Mucosa of rectum (tissue), 2 donors: ENCODE data around the gene SCN1A.

Experiments
- H3K27ac ChIP-seq, 2 donors: one replicate each; pipeline ENCODE4 v1.7.0; 2013; ENCODE audit warnings: inconsistent platforms in 2 of 2, low read depth in 2 of 2, low read length in 2 of 2
- H3K27me3 ChIP-seq, 2 donors: one replicate each; pipeline ENCODE4 v1.7.0; 2013; ENCODE audit warnings: low read length in 2 of 2; ENCODE audit not compliant: control insufficient read depth in 2 of 2, insufficient read depth in 2 of 2
- H3K36me3 ChIP-seq, 2 donors: one replicate each; pipeline ENCODE4 v1.7.0; 2013; ENCODE audit warnings: low read length in 2 of 2; ENCODE audit not compliant: control insufficient read depth in 2 of 2, insufficient read depth in 2 of 2
- H3K4me1 ChIP-seq, 2 donors: one replicate each; pipeline ENCODE4 v1.7.0; 2013; ENCODE audit warnings: low read length in 2 of 2, mild to moderate bottlenecking in 1 of 2; ENCODE audit not compliant: control insufficient read depth in 2 of 2, insufficient read depth in 2 of 2
- H3K4me3 ChIP-seq, 2 donors: one replicate each; pipeline ENCODE4 v1.7.0; 2013; ENCODE audit warnings: low read length in 2 of 2
- H3K9ac ChIP-seq, 2 donors: one replicate each; pipeline ENCODE4 v1.7.0; 2013; ENCODE audit warnings: low read length in 2 of 2, low read depth in 1 of 2, mild to moderate bottlenecking in 1 of 2
- H3K9me3 ChIP-seq, 2 donors: one replicate each; pipeline ENCODE4 v1.7.0; 2013; ENCODE audit warnings: low read length in 2 of 2; ENCODE audit not compliant: control insufficient read depth in 2 of 2
- donor health status: healthy.
- donor health status: Normal muscosa, but diverticular disease.

The SCN1A gene

GRCh38 chr2:166137331-166137730 lies 9.5 kb upstream of the SCN1A start:
- H3K4me3 ChIP-seq, result no peak overlapping the region
- H3K27me3 ChIP-seq, result no peaks in the 10 kb centered on the region
- no peaks in the 10 kb centered on the region for H3K4me1 ChIP-seq
- H3K36me3 ChIP-seq, result no peaks in the 10 kb centered on the region
- H3K9me3 ChIP-seq, result no peaks in the 10 kb centered on the region
- no peak overlapping the region for H3K27ac ChIP-seq
- no peak overlapping the region for H3K9ac ChIP-seq

DNA sequence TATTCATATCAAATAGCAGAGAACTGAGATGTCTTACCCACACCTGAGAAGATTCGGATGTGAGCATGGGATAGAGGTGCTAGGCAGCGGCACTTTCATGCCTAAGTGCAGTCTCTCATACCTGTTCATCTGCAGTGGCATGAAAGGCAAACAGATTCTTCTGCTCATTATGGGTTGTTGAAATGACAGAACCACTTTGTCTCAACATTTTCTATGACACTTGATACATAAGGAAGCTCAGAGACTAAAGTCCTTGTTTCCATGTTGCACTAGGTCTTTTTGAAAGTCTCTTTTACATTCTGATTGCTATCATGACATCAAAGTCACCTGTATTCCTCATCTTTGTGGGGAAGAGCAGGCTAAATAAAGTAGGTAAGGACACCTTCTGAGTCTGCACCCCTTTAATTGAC lies 8.0 kb upstream of the SCN1A start:
- Histone ChIP-seq H3K4me3 (no peak overlapping the region), H3K27ac (no peak overlapping the region), H3K4me1 (no peaks in the 10 kb centered on the region), H3K9ac (no peak overlapping the region), H3K27me3 (no peaks in the 10 kb centered on the region), H3K9me3 (no peaks in the 10 kb centered on the region), H3K36me3 (no peaks in the 10 kb centered on the region)

DNA sequence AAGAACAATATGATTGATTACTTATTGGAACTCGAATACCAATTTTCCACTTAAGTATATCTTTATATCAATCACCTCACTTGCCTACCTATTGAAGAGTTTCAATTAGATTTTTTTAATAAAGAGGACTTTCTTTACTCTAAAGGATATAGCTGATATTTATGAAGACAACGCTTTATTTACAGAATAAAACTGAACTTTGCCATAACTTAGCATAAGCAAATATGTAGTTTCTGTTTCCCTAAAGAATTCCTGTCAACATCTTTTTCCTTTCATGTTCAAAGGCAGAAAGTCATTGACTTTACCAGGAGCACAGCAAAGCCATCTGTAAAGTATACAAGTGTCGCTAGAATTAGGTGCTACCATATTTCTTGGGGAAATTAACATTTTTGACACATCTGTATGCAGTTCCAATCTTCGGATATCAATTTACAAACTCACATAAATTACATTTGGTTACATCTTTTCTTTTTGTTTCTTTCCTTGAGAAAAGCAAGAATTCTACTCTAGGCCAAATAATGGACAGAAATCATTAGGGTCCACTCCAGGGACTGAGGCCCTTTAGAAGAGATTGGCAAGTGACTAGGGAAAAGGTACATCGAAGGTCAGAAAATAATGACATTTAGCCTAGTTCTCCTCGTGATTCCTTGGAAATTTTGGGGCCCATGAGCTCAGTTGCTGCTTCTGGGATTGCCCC lies 7.5 kb upstream of the SCN1A start:
- Histone ChIP-seq H3K4me3 (no peak overlapping the region), H3K9me3 (no peaks in the 10 kb centered on the region), H3K27me3 (no peaks in the 10 kb centered on the region), H3K36me3 (no peaks in the 10 kb centered on the region), H3K9ac (no peak overlapping the region), H3K27ac (no peak overlapping the region), H3K4me1 (no peaks in the 10 kb centered on the region)

- H3K27me3 ChIP-seq, result no peaks in the 10 kb centered on the region
- H3K9me3 ChIP-seq, result no peaks in the 10 kb centered on the region
- H3K36me3 ChIP-seq, result no peaks in the 10 kb centered on the region
- no peaks in the 10 kb centered on the region for H3K4me1 ChIP-seq
- no peak overlapping the region for H3K27ac ChIP-seq
- H3K9ac ChIP-seq, result no peak overlapping the region
- H3K4me3 ChIP-seq, result no peak overlapping the region
Measured at GRCh38 chr2:166134252-166135151, 6.7 kb upstream of the SCN1A start.

GRCh38 chr2:166133653-166134052 lies 5.8 kb upstream of the SCN1A start:
- no peaks in the 10 kb centered on the region for H3K36me3 ChIP-seq
- H3K9ac ChIP-seq, result no peak overlapping the region

GRCh38 chr2:166128156-166128505 lies 311 bp upstream of the SCN1A start:
- Histone ChIP-seq H3K4me1 (no peaks in the 10 kb centered on the region), H3K27me3 (no peaks in the 10 kb centered on the region), H3K4me3 (no peak overlapping the region), H3K9me3 (no peaks in the 10 kb centered on the region), H3K27ac (no peak overlapping the region), H3K36me3 (no peaks in the 10 kb centered on the region), H3K9ac (no peak overlapping the region)

More at GRCh38 chr2:166133653-166134052, 5.8 kb upstream of the SCN1A start:
- H3K9me3 ChIP-seq, result no peaks in the 10 kb centered on the region
- no peak overlapping the region for H3K4me3 ChIP-seq
- H3K4me1 ChIP-seq, result no peaks in the 10 kb centered on the region
- H3K27me3 ChIP-seq, result no peaks in the 10 kb centered on the region
- no peak overlapping the region for H3K27ac ChIP-seq

DNA sequence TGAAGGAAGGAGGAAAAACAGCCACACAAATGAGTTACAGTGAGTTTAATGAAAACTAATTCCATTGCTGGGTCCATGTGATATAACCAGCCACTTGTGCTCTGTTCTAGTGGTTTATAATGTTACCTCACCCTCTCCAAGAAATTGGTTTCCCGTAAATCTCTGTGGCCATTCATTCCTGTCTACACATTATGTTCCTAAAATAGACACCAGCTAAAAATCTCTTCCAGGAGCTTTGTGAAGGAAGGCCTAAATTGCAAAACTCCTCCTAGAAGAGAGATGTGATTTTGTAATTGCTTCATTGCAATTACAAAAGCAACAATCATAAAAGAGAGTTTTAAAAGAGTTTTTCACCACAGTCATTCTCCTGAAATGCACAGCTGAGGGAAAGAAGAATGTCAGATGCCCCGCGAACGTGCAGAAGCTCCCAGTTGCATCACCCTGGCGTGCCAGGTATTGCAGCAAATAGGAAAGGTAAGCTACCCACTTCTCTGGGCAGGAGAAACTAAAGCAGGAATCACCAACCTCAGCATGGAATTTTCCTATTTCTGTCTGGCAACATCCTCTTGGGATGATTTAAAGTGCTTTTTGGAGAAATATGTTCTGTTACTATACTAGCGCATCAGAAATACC lies 1.7 kb downstream of the SCN1A start:
- H3K9me3 ChIP-seq, result no peaks in the 10 kb centered on the region
- H3K4me3 ChIP-seq, result no peak overlapping the region
- no peak overlapping the region for H3K9ac ChIP-seq
- peaks cover 0 to 2% of the 10 kb centered on the region in 2 donors for H3K27me3 ChIP-seq
- no peak overlapping the region for H3K27ac ChIP-seq
- H3K36me3 ChIP-seq, result no peaks in the 10 kb centered on the region
- H3K4me1 ChIP-seq, result no peaks in the 10 kb centered on the region

GRCh38 chr2:166125557-166125956 lies 2.3 kb downstream of the SCN1A start:
- H3K4me1 ChIP-seq, result no peaks in the 10 kb centered on the region
- peaks cover 0 to 2% of the 10 kb centered on the region in 2 donors for H3K27me3 ChIP-seq
- no peak overlapping the region for H3K9ac ChIP-seq
- H3K36me3 ChIP-seq, result no peaks in the 10 kb centered on the region
- H3K9me3 ChIP-seq, result no peaks in the 10 kb centered on the region
- H3K27ac ChIP-seq, result no peak overlapping the region
- H3K4me3 ChIP-seq, result no peak overlapping the region

- Histone ChIP-seq H3K4me1 (no peaks in the 10 kb centered on the region), H3K4me3 (no peak overlapping the region), H3K36me3 (no peaks in the 10 kb centered on the region), H3K9me3 (no peaks in the 10 kb centered on the region), H3K27ac (no peak overlapping the region), H3K27me3 (peaks cover 0 to 2% of the 10 kb centered on the region in 2 donors), H3K9ac (no peak overlapping the region)
Measured at GRCh38 chr2:166118180-166118579, 9.6 kb downstream of the SCN1A start.

DNA sequence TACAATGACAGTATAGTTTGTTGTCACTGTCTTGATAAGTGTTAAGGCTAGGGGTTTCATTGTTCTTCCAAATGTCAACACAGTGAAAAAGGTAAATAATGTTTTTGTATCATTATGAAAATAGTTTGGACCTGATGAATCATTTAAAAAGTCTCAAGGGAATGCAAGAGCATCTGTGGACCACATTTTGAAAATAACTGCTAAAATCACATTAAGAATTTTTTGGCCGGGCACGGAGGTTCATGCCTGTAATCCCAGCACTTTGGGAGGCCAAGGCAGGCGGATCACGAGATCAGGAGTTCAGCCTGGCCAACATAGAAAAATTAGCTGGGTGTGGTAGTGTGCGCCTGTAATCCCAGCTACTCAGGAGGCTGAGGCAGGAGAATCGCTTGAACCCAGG lies 10.3 kb downstream of the SCN1A start:
- Histone ChIP-seq H3K9ac (no peak overlapping the region), H3K27ac (no peak overlapping the region), H3K4me3 (no peak overlapping the region), H3K4me1 (no peaks in the 10 kb centered on the region), H3K27me3 (peaks cover 0 to 2% of the 10 kb centered on the region in 2 donors), H3K36me3 (no peaks in the 10 kb centered on the region), H3K9me3 (no peaks in the 10 kb centered on the region)
